ENCODE measurements around the gene SHB. TPM values are rescaled to one million over a fixed set of nuclear protein-coding genes. Genes with fewer than 3 reads are reported as not detected.

The SHB gene
- total and polyA plus RNA-seq, 2 of the 13 experiments (the other 11 are each of a cell fraction or from before 2014, with no cell fraction given): 19.4 to 20.7 TPM

DNA sequence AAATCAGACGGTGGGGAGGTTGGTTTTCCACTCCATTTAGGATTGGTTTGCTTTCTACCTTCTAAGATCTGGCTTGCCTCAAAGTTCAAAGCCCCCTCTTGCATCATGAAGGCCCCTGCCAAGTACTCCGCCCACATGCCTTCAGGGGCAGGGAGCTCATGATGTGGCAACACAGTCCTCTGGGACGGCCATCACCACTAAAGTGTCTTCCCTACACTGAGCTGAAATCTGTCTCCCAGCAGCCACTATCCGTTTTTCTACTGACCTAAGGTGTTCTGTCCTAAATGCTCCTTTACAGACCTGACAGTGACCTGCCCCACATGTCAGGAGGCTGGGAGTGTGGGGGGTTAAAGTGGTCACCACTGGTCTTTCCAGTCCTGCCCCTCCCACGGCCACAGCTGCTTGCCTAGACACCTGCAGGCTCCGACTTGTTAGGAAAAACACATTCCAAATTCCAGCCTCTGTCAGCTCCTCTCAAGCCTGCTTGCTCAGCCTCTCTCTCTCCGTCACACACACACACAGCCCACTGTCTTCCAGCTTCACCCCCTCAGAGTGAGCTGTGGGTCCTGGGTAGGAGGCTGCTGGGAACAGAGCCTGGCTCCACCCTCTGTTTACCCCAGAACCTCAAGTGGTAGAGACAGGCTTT lies 44.9 kb downstream of the SHB start (continued):
- TF ChIP-seq ZNF646 (CRISPR knock-in tag; IDR thresholded peaks at IDR 0.05) (no peak), NR0B2 (CRISPR knock-in tag; IDR thresholded peaks at IDR 0.05) (no peak), ZNF556 (CRISPR knock-in tag; IDR thresholded peaks at IDR 0.05; ENCODE audit: borderline replicate concordance) (0 out of 2 replicates have a peak, but pooled peaks have one; percentile 64), SIX1 (CRISPR knock-in tag; IDR thresholded peaks at IDR 0.05; ENCODE audit: borderline replicate concordance) (0 out of 2 replicates have a peak, but pooled peaks have one; percentile 30), KDM1A (CRISPR knock-in tag; IDR thresholded peaks at IDR 0.05) (peak; percentile 45; the same call in 1 of the 2 replicates), HMG20A (CRISPR knock-in tag; IDR thresholded peaks at IDR 0.05; ENCODE audit: borderline replicate concordance) (0 out of 2 replicates have a peak, but pooled peaks have one; percentile 13), TFDP1 (CRISPR knock-in tag; IDR thresholded peaks at IDR 0.05; ENCODE audit: borderline replicate concordance) (no peak), ARNT2 (CRISPR knock-in tag; IDR thresholded peaks at IDR 0.05; ENCODE audit: low read depth) (no peak; the same call in 1 of the 2 replicates), ZBTB7A (CRISPR knock-in tag; IDR thresholded peaks at IDR 0.05) (peak; percentile 81), HOXA3 (CRISPR knock-in tag; IDR thresholded peaks at IDR 0.05) (peak; percentile 80), SAP130 (CRISPR knock-in tag; IDR thresholded peaks at IDR 0.05; ENCODE audit: low read depth) (peak; percentile 81)
- TF ChIP-seq, protein P1, sequence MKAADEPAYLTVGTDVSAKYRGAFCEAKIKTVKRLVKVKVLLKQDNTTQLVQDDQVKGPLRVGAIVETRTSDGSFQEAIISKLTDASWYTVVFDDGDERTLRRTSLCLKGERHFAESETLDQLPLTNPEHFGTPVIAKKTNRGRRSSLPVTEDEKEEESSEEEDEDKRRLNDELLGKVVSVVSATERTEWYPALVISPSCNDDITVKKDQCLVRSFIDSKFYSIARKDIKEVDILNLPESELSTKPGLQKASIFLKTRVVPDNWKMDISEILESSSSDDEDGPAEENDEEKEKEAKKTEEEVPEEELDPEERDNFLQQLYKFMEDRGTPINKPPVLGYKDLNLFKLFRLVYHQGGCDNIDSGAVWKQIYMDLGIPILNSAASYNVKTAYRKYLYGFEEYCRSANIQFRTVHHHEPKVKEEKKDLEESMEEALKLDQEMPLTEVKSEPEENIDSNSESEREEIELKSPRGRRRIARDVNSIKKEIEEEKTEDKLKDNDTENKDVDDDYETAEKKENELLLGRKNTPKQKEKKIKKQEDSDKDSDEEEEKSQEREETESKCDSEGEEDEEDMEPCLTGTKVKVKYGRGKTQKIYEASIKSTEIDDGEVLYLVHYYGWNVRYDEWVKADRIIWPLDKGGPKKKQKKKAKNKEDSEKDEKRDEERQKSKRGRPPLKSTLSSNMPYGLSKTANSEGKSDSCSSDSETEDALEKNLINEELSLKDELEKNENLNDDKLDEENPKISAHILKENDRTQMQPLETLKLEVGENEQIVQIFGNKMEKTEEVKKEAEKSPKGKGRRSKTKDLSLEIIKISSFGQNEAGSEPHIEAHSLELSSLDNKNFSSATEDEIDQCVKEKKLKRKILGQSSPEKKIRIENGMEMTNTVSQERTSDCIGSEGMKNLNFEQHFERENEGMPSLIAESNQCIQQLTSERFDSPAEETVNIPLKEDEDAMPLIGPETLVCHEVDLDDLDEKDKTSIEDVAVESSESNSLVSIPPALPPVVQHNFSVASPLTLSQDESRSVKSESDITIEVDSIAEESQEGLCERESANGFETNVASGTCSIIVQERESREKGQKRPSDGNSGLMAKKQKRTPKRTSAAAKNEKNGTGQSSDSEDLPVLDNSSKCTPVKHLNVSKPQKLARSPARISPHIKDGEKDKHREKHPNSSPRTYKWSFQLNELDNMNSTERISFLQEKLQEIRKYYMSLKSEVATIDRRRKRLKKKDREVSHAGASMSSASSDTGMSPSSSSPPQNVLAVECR (CRISPR knock-in tag; IDR thresholded peaks at IDR 0.05; ENCODE audit: borderline replicate concordance): peak; percentile 74; the same call in 1 of the 2 replicates
- TF ChIP-seq, protein P2, sequence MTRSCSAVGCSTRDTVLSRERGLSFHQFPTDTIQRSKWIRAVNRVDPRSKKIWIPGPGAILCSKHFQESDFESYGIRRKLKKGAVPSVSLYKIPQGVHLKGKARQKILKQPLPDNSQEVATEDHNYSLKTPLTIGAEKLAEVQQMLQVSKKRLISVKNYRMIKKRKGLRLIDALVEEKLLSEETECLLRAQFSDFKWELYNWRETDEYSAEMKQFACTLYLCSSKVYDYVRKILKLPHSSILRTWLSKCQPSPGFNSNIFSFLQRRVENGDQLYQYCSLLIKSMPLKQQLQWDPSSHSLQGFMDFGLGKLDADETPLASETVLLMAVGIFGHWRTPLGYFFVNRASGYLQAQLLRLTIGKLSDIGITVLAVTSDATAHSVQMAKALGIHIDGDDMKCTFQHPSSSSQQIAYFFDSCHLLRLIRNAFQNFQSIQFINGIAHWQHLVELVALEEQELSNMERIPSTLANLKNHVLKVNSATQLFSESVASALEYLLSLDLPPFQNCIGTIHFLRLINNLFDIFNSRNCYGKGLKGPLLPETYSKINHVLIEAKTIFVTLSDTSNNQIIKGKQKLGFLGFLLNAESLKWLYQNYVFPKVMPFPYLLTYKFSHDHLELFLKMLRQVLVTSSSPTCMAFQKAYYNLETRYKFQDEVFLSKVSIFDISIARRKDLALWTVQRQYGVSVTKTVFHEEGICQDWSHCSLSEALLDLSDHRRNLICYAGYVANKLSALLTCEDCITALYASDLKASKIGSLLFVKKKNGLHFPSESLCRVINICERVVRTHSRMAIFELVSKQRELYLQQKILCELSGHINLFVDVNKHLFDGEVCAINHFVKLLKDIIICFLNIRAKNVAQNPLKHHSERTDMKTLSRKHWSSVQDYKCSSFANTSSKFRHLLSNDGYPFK (CRISPR knock-in tag; IDR thresholded peaks at IDR 0.05; ENCODE audit: borderline replicate concordance): peak; percentile 48; the same call in 1 of the 2 replicates

Data from HepG2 (cell line).